Neural cell (in vitro differentiated cells): ENCODE measurements around the gene SLC7A6.

Source experiments
- EP300 ChIP-seq: fragments of 450-650 bp; conservative IDR thresholded peaks from 2 replicates; pipeline ENCODE4 v1.6.1; 2014; ENCODE audit warnings: antibody characterized with exemption, mild to moderate bottlenecking, moderate library complexity; ENCODE audit not compliant: poor library complexity, severe bottlenecking
- REST ChIP-seq: IDR thresholded peaks from 2 replicates; pipeline ENCODE4 v1.6.1; 2012; ENCODE audit warnings: borderline replicate concordance

- TF ChIP-seq REST (no peak), EP300 (no peak)
Measured at GRCh38 chr16:68233835-68234187, 30.5 kb upstream of the SLC7A6 start.
